Trophoblast cell (in vitro differentiated cells and primary cell): Measurements from ENCODE around the gene PAK1.

Source experiments
- DNase-seq, 2 donors: peaks; one replicate each; pipeline ENCODE4 v3.0.0-alpha.2; 2016
- H2AFZ ChIP-seq: 2 replicates; pipeline ENCODE4 v1.6.1; 2013; ENCODE audit warnings: low read length, moderate library complexity, mild to moderate bottlenecking; ENCODE audit not compliant: insufficient read depth, poor library complexity
- H2AK5ac ChIP-seq: 2 replicates; pipeline ENCODE4 v1.6.1; 2013; ENCODE audit warnings: mild to moderate bottlenecking, low read length
- H2BK120ac ChIP-seq: 2 replicates; pipeline ENCODE4 v1.6.1; 2013; ENCODE audit warnings: low read length, mild to moderate bottlenecking, moderate library complexity; ENCODE audit not compliant: insufficient read depth, poor library complexity
- H2BK12ac ChIP-seq: 2 replicates; pipeline ENCODE4 v1.6.1; 2013; ENCODE audit warnings: mild to moderate bottlenecking, low read length, moderate library complexity
- H2BK5ac ChIP-seq: 2 replicates; pipeline ENCODE4 v1.6.1; 2013; ENCODE audit warnings: low read length, low read depth, moderate library complexity, mild to moderate bottlenecking; ENCODE audit not compliant: poor library complexity
- H3K14ac ChIP-seq: 2 replicates; pipeline ENCODE4 v1.6.1; 2013; ENCODE audit warnings: mild to moderate bottlenecking, low read length
- H3K18ac ChIP-seq: 2 replicates; pipeline ENCODE4 v1.6.1; 2013; ENCODE audit warnings: mild to moderate bottlenecking, low read length
- H3K23ac ChIP-seq: 2 replicates; pipeline ENCODE4 v1.6.1; 2013; ENCODE audit warnings: low read length
- H3K27ac ChIP-seq: 2 replicates; pipeline ENCODE4 v1.5.1; 2013; ENCODE audit warnings: low read depth, mild to moderate bottlenecking, inconsistent platforms, low read length, moderate library complexity
- H3K27me3 ChIP-seq: 2 replicates; pipeline ENCODE4 v1.6.1; 2013; ENCODE audit warnings: inconsistent platforms, mild to moderate bottlenecking, low read length, moderate library complexity; ENCODE audit not compliant: insufficient read depth
- H3K36me3 ChIP-seq, 2 experiments: 1 replicate in 1 of 2; 2 replicates in 1 of 2; pipeline ENCODE4 v1.6.1; 2013; ENCODE audit warnings: low read length in 2 of 2, mild to moderate bottlenecking in 2 of 2, moderate library complexity in 1 of 2; ENCODE audit not compliant: insufficient read depth in 2 of 2, control insufficient read depth in 1 of 2
- H3K4ac ChIP-seq: 2 replicates; pipeline ENCODE4 v1.6.1; 2013; ENCODE audit warnings: low read depth, mild to moderate bottlenecking, low read length, moderate library complexity
- H3K4me1 ChIP-seq, 2 experiments: 1 replicate in 1 of 2; 2 replicates in 1 of 2; pipeline ENCODE4 v1.6.1; 2013; ENCODE audit warnings: low read length in 2 of 2, mild to moderate bottlenecking in 2 of 2, moderate library complexity in 1 of 2; ENCODE audit not compliant: insufficient read depth in 2 of 2, control insufficient read depth in 1 of 2
- H3K4me2 ChIP-seq: 2 replicates; pipeline ENCODE4 v1.6.1; 2013; ENCODE audit warnings: inconsistent platforms, mild to moderate bottlenecking, low read length, moderate library complexity
- H3K4me3 ChIP-seq: 2 replicates; pipeline ENCODE4 v1.5.1; 2013; ENCODE audit warnings: mild to moderate bottlenecking, low read depth, low read length, inconsistent platforms
- H3K79me1 ChIP-seq: one replicate; pipeline ENCODE4 v1.6.1; 2013; ENCODE audit warnings: low read length
- H3K79me2 ChIP-seq: 2 replicates; pipeline ENCODE4 v1.6.1; 2013; ENCODE audit warnings: low read length, mild to moderate bottlenecking; ENCODE audit not compliant: control insufficient read depth, insufficient read depth, poor library complexity
- H3K9ac ChIP-seq: 2 replicates; pipeline ENCODE4 v1.6.1; 2013; ENCODE audit warnings: mild to moderate bottlenecking, low read length
- H3K9me3 ChIP-seq: 2 replicates; pipeline ENCODE4 v1.6.1; 2013; ENCODE audit warnings: low read depth, mild to moderate bottlenecking, control low read depth, inconsistent platforms, low read length; ENCODE audit not compliant: insufficient read depth
- H4K12ac ChIP-seq: 2 replicates; pipeline ENCODE4 v1.6.1; 2013; ENCODE audit warnings: low read depth, mild to moderate bottlenecking, low read length, moderate library complexity
- H4K8ac ChIP-seq: 2 replicates; pipeline ENCODE4 v1.6.1; 2013; ENCODE audit warnings: low read depth, mild to moderate bottlenecking, low read length, moderate library complexity
- H4K91ac ChIP-seq: one replicate; pipeline ENCODE4 v1.6.1; 2013; ENCODE audit warnings: low read depth, mild to moderate bottlenecking, low read length, moderate library complexity
- WGBS: extraction: QIAGEN DNeasy Blood & Tissue Kit; methylation state at CpG from one replicate; pipeline ENCODE4 v1.1.7; 2013; ENCODE audit warnings: missing lambda C conversion rate; ENCODE audit not compliant: insufficient read length, insufficient coverage; ENCODE audit errors: extremely low coverage; 5-methylcytosine and 5-hydroxymethylcytosine counted together

Gene PAK1

GRCh38 chr11:77449060-77449521 lies 24.8 kb downstream of the PAK1 start:
- Histone ChIP-seq H3K9me3 (no peaks in the 10 kb centered on the region), H2AFZ (no peak overlapping the region), H4K91ac (no peak overlapping the region), H3K36me3 (no peaks in the 10 kb centered on the region), H4K8ac (no peak overlapping the region), H3K79me1 (no peaks in the 10 kb centered on the region), H3K27me3 (no peaks in the 10 kb centered on the region), H3K23ac (no peak overlapping the region), H2BK12ac (no peak overlapping the region), H3K4ac (no peak overlapping the region), H3K4me1 (peaks cover 0 to 2% of the 10 kb centered on the region in 2 experiments), H4K12ac (no peak overlapping the region), H2AK5ac (no peak overlapping the region), H3K27ac (no peak overlapping the region), H3K79me2 (no peaks in the 10 kb centered on the region), H2BK120ac (no peak overlapping the region), H3K4me3 (no peak overlapping the region), H2BK5ac (no peak overlapping the region), H3K9ac (no peak overlapping the region), H3K14ac (no peak overlapping the region), H3K4me2 (no peak overlapping the region), H3K18ac (no peak overlapping the region)
- no peak for DNase-seq
- WGBS = no CpG with 5 or more reads among the region's 5 CpGs

- no CpG with 5 or more reads among the region's 2 CpGs for WGBS
- Histone ChIP-seq H3K79me2 (no peaks in the 10 kb centered on the region), H3K4me3 (no peak overlapping the region)
These were observed 25.6 kb downstream of the PAK1 start for GRCh38 chr11:77448269-77448668.

GRCh38 chr11:77446911-77447629 lies 26.8 kb downstream of the PAK1 start:
- Histone ChIP-seq H3K79me2 (no peaks in the 10 kb centered on the region), H2BK5ac (no peak overlapping the region), H3K79me1 (no peaks in the 10 kb centered on the region), H2BK12ac (no peak overlapping the region), H3K23ac (no peak overlapping the region), H3K4me2 (no peak overlapping the region), H3K14ac (no peak overlapping the region), H3K4ac (no peak overlapping the region), H3K9ac (no peak overlapping the region), H2AK5ac (no peak overlapping the region), H3K4me3 (no peak overlapping the region), H3K9me3 (no peaks in the 10 kb centered on the region), H2AFZ (no peak overlapping the region), H3K18ac (no peak overlapping the region), H3K4me1 (peaks cover 0 to 2% of the 10 kb centered on the region in 2 experiments), H4K12ac (no peak overlapping the region), H4K91ac (no peak overlapping the region), H3K36me3 (no peaks in the 10 kb centered on the region), H3K27ac (no peak overlapping the region), H2BK120ac (no peak overlapping the region), H3K27me3 (no peaks in the 10 kb centered on the region), H4K8ac (no peak overlapping the region)
- no peak for DNase-seq
- no CpG with 5 or more reads among the region's 8 CpGs for WGBS

More at GRCh38 chr11:77448269-77448668, 25.6 kb downstream of the PAK1 start:
- no peak overlapping the region for H2BK5ac ChIP-seq
- H3K14ac ChIP-seq = no peak overlapping the region
- no peak overlapping the region for H4K91ac ChIP-seq
- no peaks in the 10 kb centered on the region for H3K27me3 ChIP-seq
- no peaks in the 10 kb centered on the region for H3K36me3 ChIP-seq
- DNase-seq = no peak
- no peaks in the 10 kb centered on the region for H3K9me3 ChIP-seq
- no peak overlapping the region for H4K12ac ChIP-seq
- H3K79me1 ChIP-seq = no peaks in the 10 kb centered on the region
- peaks cover 0 to 2% of the 10 kb centered on the region in 2 experiments for H3K4me1 ChIP-seq
- H3K18ac ChIP-seq = no peak overlapping the region
- H2AFZ ChIP-seq = no peak overlapping the region
- no peak overlapping the region for H2AK5ac ChIP-seq
- H4K8ac ChIP-seq = no peak overlapping the region
- H3K9ac ChIP-seq = no peak overlapping the region
- no peak overlapping the region for H3K4ac ChIP-seq
- H2BK12ac ChIP-seq = no peak overlapping the region
- H3K23ac ChIP-seq = no peak overlapping the region
- H3K27ac ChIP-seq = no peak overlapping the region
- no peak overlapping the region for H3K4me2 ChIP-seq
- H2BK120ac ChIP-seq = no peak overlapping the region

- H3K4ac ChIP-seq = no peak overlapping the region
- H3K27me3 ChIP-seq = no peaks in the 10 kb centered on the region
- H3K18ac ChIP-seq = no peak overlapping the region
- H3K9me3 ChIP-seq = no peaks in the 10 kb centered on the region
- H3K9ac ChIP-seq = no peak overlapping the region
- H4K12ac ChIP-seq = no peak overlapping the region
- H3K4me1 ChIP-seq = no peaks in the 10 kb centered on the region
- WGBS = no CpG with 5 or more reads among the region's 7 CpGs
- no peak overlapping the region for H2BK5ac ChIP-seq
- no peak overlapping the region for H2AK5ac ChIP-seq
- no peak overlapping the region for H3K23ac ChIP-seq
- no peak overlapping the region for H3K4me2 ChIP-seq
- no peaks in the 10 kb centered on the region for H3K79me1 ChIP-seq
- no peaks in the 10 kb centered on the region for H3K79me2 ChIP-seq
- DNase-seq = no peak
- H4K91ac ChIP-seq = no peak overlapping the region
- H3K27ac ChIP-seq = no peak overlapping the region
- no peak overlapping the region for H3K4me3 ChIP-seq
- no peak overlapping the region for H2AFZ ChIP-seq
- no peak overlapping the region for H4K8ac ChIP-seq
- H2BK12ac ChIP-seq = no peak overlapping the region
- H2BK120ac ChIP-seq = no peak overlapping the region
- H3K36me3 ChIP-seq = no peaks in the 10 kb centered on the region
- H3K14ac ChIP-seq = no peak overlapping the region
These were observed 29.6 kb downstream of the PAK1 start for GRCh38 chr11:77444261-77444660.
